Effector memory CD8-positive, alpha-beta T cell (primary cell): ENCODE measurements around the gene FAIM2.
"Not testable (repeated sequence)": the region's sequence is repeated elsewhere in the genome, so short reads cannot be mapped to it uniquely, and the experiment has no call there.

Experiments used
- ATAC-seq: fragments of 150-1000 bp; cut with Tn5 transposase; replicated peaks from 2 replicates; pipeline ENCODE4 v1.10.0; 2021; ENCODE audit warnings: mild to moderate bottlenecking, moderate library complexity
- DNase-seq, 3 experiments: peaks; one replicate each; pipeline ENCODE4 v3.0.0; 2021
- H3K27ac Mint-ChIP-seq, 2 donors: one replicate each; pipeline ENCODE4 v1.8.0; 2022; ENCODE audit warnings: mild to moderate bottlenecking in 2 of 2, mixed read lengths in 2 of 2, moderate library complexity in 2 of 2
- H3K27me3 Mint-ChIP-seq, 2 donors: one replicate each; pipeline ENCODE4 v1.8.0; 2022; ENCODE audit warnings: mixed read lengths in 2 of 2
- H3K36me3 Mint-ChIP-seq: one replicate; pipeline ENCODE4 v1.8.0; 2022; ENCODE audit warnings: mild to moderate bottlenecking, moderate library complexity, mixed read lengths; ENCODE audit not compliant: insufficient read depth
- H3K4me1 Mint-ChIP-seq, 2 donors: one replicate each; pipeline ENCODE4 v1.8.0; 2022; ENCODE audit warnings: low read depth in 2 of 2, mixed read lengths in 2 of 2
- H3K4me3 Mint-ChIP-seq, 2 donors: one replicate each; pipeline ENCODE4 v1.8.0; 2022; ENCODE audit warnings: mild to moderate bottlenecking in 2 of 2, mixed read lengths in 2 of 2, moderate library complexity in 2 of 2
- H3K9me3 Mint-ChIP-seq, 2 donors: one replicate each; pipeline ENCODE4 v1.8.0; 2022; ENCODE audit warnings: mixed read lengths in 2 of 2

The FAIM2 gene

GRCh38 chr12:49870501-49871262, 33.0 kb downstream of the FAIM2 start:
- no peaks in the 10 kb centered on the region for H3K9me3 Mint-ChIP-seq
- no peak for ATAC-seq
- peaks cover 3% of the 10 kb centered on the region in 2 donors for H3K4me1 Mint-ChIP-seq
- H3K27ac Mint-ChIP-seq, result no peak overlapping the region
- no peaks in the 10 kb centered on the region for H3K36me3 Mint-ChIP-seq
- no peak overlapping the region for H3K4me3 Mint-ChIP-seq
- H3K27me3 Mint-ChIP-seq, result peaks cover 8 to 21% of the 10 kb centered on the region in 2 donors
- no peak for DNase-seq

GRCh38 chr12:49869816-49870500, 33.7 kb downstream of the FAIM2 start:
- H3K36me3 Mint-ChIP-seq, result no peaks in the 10 kb centered on the region
- H3K27ac Mint-ChIP-seq, result no peak overlapping the region
- H3K4me3 Mint-ChIP-seq, result no peak overlapping the region
- H3K27me3 Mint-ChIP-seq, result peaks cover 11 to 20% of the 10 kb centered on the region in 2 donors
- ATAC-seq (no peak), DNase-seq (no peak)
- H3K4me1 Mint-ChIP-seq, result peaks cover 3% of the 10 kb centered on the region in 2 donors
- H3K9me3 Mint-ChIP-seq, result no peaks in the 10 kb centered on the region

GRCh38 chr12:49868952-49869815, 34.5 kb downstream of the FAIM2 start:
- no peak overlapping the region for H3K4me3 Mint-ChIP-seq
- H3K36me3 Mint-ChIP-seq, result no peaks in the 10 kb centered on the region
- peaks cover 19 to 20% of the 10 kb centered on the region in 2 donors for H3K27me3 Mint-ChIP-seq
- DNase-seq (no peak), ATAC-seq (no peak)
- peaks cover 3% of the 10 kb centered on the region in 2 donors for H3K4me1 Mint-ChIP-seq
- no peak overlapping the region for H3K27ac Mint-ChIP-seq
- H3K9me3 Mint-ChIP-seq, result no peaks in the 10 kb centered on the region

GRCh38 chr12:49868449-49868848, 35.3 kb downstream of the FAIM2 start:
- no peak for DNase-seq
- Mint-ChIP-seq H3K9me3 (no peaks in the 10 kb centered on the region), H3K27me3 (peaks cover 19% of the 10 kb centered on the region in 2 donors), H3K36me3 (no peaks in the 10 kb centered on the region), H3K27ac (no peak overlapping the region), H3K4me3 (no peak overlapping the region), H3K4me1 (peaks cover 3% of the 10 kb centered on the region in 2 donors)
- ATAC-seq, result no peak

GRCh38 chr12:49867570-49868341, 35.9 kb downstream of the FAIM2 start:
- DNase-seq (no peak), ATAC-seq (no peak)
- no peak overlapping the region for H3K4me3 Mint-ChIP-seq
- H3K27ac Mint-ChIP-seq, result no peak overlapping the region
- no peaks in the 10 kb centered on the region for H3K9me3 Mint-ChIP-seq
- H3K27me3 Mint-ChIP-seq, result peaks cover 19% of the 10 kb centered on the region in 2 donors
- peaks cover 3% of the 10 kb centered on the region in 2 donors for H3K4me1 Mint-ChIP-seq
- no peaks in the 10 kb centered on the region for H3K36me3 Mint-ChIP-seq

GRCh38 chr12:49866859-49867569, 36.7 kb downstream of the FAIM2 start:
- Mint-ChIP-seq H3K4me1 (peaks cover 3% of the 10 kb centered on the region in 2 donors), H3K4me3 (no peak overlapping the region), H3K27ac (no peak overlapping the region), H3K9me3 (no peaks in the 10 kb centered on the region), H3K36me3 (no peaks in the 10 kb centered on the region), H3K27me3 (peaks cover 19% of the 10 kb centered on the region in 2 donors)
- DNase-seq (peak; percentile 72 to 77 (median 76)), ATAC-seq (peak; percentile 82)

- Mint-ChIP-seq H3K9me3 (no peaks in the 10 kb centered on the region), H3K27me3 (peaks cover 19% of the 10 kb centered on the region in 2 donors), H3K4me1 (peaks cover 3% of the 10 kb centered on the region in 2 donors), H3K4me3 (no peak overlapping the region), H3K36me3 (no peaks in the 10 kb centered on the region), H3K27ac (no peak overlapping the region)
- no peak for DNase-seq
- no peak for ATAC-seq
Observed at GRCh38 chr12:49865782-49866135, 37.9 kb downstream of the FAIM2 start.

- Mint-ChIP-seq H3K27ac (no peak overlapping the region), H3K4me3 (no peak overlapping the region), H3K4me1 (peaks cover 3% of the 10 kb centered on the region in 2 donors), H3K9me3 (no peaks in the 10 kb centered on the region), H3K27me3 (peaks cover 19% of the 10 kb centered on the region in 2 donors), H3K36me3 (no peaks in the 10 kb centered on the region)
- DNase-seq (no peak), ATAC-seq (no peak)
Observed at GRCh38 chr12:49865109-49865781, 38.5 kb downstream of the FAIM2 start.

- H3K9me3 Mint-ChIP-seq, result no peaks in the 10 kb centered on the region
- no peaks in the 10 kb centered on the region for H3K36me3 Mint-ChIP-seq
- peaks cover 19 to 24% of the 10 kb centered on the region in 2 donors for H3K27me3 Mint-ChIP-seq
- no peak for DNase-seq
- no peak for ATAC-seq
- peaks cover 3% of the 10 kb centered on the region in 2 donors for H3K4me1 Mint-ChIP-seq
- H3K4me3 Mint-ChIP-seq, result no peak overlapping the region
- no peak overlapping the region for H3K27ac Mint-ChIP-seq
Observed at GRCh38 chr12:49864798-49865090, 39.0 kb downstream of the FAIM2 start.

- no peaks in the 10 kb centered on the region for H3K36me3 Mint-ChIP-seq
- H3K27ac Mint-ChIP-seq, result no peak overlapping the region
- H3K9me3 Mint-ChIP-seq, result no peaks in the 10 kb centered on the region
- no peak overlapping the region for H3K4me3 Mint-ChIP-seq
- no peak for ATAC-seq
- DNase-seq, result no peak
- H3K27me3 Mint-ChIP-seq, result peaks cover 23 to 30% of the 10 kb centered on the region in 2 donors
- H3K4me1 Mint-ChIP-seq, result peaks cover 3% of the 10 kb centered on the region in 2 donors
Observed at GRCh38 chr12:49863946-49864797, 39.5 kb downstream of the FAIM2 start.

GRCh38 chr12:49860921-49861320, 42.8 kb downstream of the FAIM2 start:
- not testable (repeated sequence) for H3K4me1 Mint-ChIP-seq, H3K9me3 Mint-ChIP-seq, H3K4me3 Mint-ChIP-seq, DNase-seq, ATAC-seq, H3K27ac Mint-ChIP-seq, H3K36me3 Mint-ChIP-seq
- peaks cover 35 to 44% of the 10 kb centered on the region in 2 donors for H3K27me3 Mint-ChIP-seq
